H9 (cell line): ENCODE results near the gene SLCO3A1. TPM values are rescaled to one million over a fixed set of nuclear protein-coding genes. Genes with fewer than 3 reads are reported as not detected.
A peak's percentile ranks its signal among the peaks of the same experiment; 100 is the strongest.

ENCODE experiments used
- DNase-seq: peaks from one replicate; pipeline ENCODE4 v3.0.0-alpha.2; 2017
- H2AFZ ChIP-seq: one replicate; pipeline ENCODE4 v1.6.1; 2013; ENCODE audit warnings: mild to moderate bottlenecking, low read length, control low read depth, moderate library complexity
- H2AK5ac ChIP-seq: 2 replicates; pipeline ENCODE4 v1.6.1; 2013; ENCODE audit warnings: low read length, control low read depth, mixed read lengths; ENCODE audit not compliant: insufficient read length
- H2BK120ac ChIP-seq: one replicate; pipeline ENCODE4 v1.6.1; 2013; ENCODE audit warnings: low read depth, mild to moderate bottlenecking, low read length, control low read depth, inconsistent platforms; ENCODE audit not compliant: poor library complexity, severe bottlenecking
- H2BK12ac ChIP-seq: 2 replicates; pipeline ENCODE4 v1.6.1; 2013; ENCODE audit warnings: low read length, control low read depth, mixed read lengths, low read depth; ENCODE audit not compliant: insufficient read length
- H2BK15ac ChIP-seq: 2 replicates; pipeline ENCODE4 v1.6.1; 2013; ENCODE audit warnings: low read depth, low read length, control low read depth
- H2BK20ac ChIP-seq: one replicate; pipeline ENCODE4 v1.6.1; 2013; ENCODE audit warnings: low read depth, mild to moderate bottlenecking, low read length, control low read depth, inconsistent platforms; ENCODE audit not compliant: poor library complexity, severe bottlenecking
- H2BK5ac ChIP-seq: 2 replicates; pipeline ENCODE4 v1.6.1; 2013; ENCODE audit warnings: low read length, control low read depth, mixed read lengths; ENCODE audit not compliant: insufficient read length
- H3K14ac ChIP-seq: 2 replicates; pipeline ENCODE4 v1.6.1; 2013; ENCODE audit warnings: low read length, control low read depth; ENCODE audit not compliant: insufficient read depth
- H3K18ac ChIP-seq: 2 replicates; pipeline ENCODE4 v1.6.1; 2013; ENCODE audit warnings: low read depth, mild to moderate bottlenecking, mixed read lengths, low read length, control low read depth; ENCODE audit not compliant: insufficient read length
- H3K23ac ChIP-seq: 2 replicates; pipeline ENCODE4 v1.6.1; 2013; ENCODE audit warnings: low read length, control low read depth, mixed read lengths, low read depth; ENCODE audit not compliant: insufficient read length
- H3K23me2 ChIP-seq: 2 replicates; pipeline ENCODE4 v1.6.1; 2013; ENCODE audit warnings: low read depth, mild to moderate bottlenecking, mixed read lengths, low read length, control low read depth; ENCODE audit not compliant: insufficient read length, poor library complexity, severe bottlenecking
- H3K27ac ChIP-seq: 2 replicates; pipeline ENCODE4 v1.5.1; 2013; ENCODE audit warnings: low read length, control low read depth, mixed read lengths, low read depth; ENCODE audit not compliant: insufficient read length
- H3K27me3 ChIP-seq: 2 replicates; pipeline ENCODE4 v1.6.1; 2013; ENCODE audit warnings: low read length, control low read depth, inconsistent platforms; ENCODE audit not compliant: insufficient read depth
- H3K4ac ChIP-seq: 2 replicates; pipeline ENCODE4 v1.6.1; 2013; ENCODE audit warnings: low read depth, mild to moderate bottlenecking, control low read depth, inconsistent platforms, low read length, moderate library complexity
- H3K4me1 ChIP-seq: 2 replicates; pipeline ENCODE4 v1.6.1; 2013; ENCODE audit warnings: low read length, control low read depth, inconsistent platforms; ENCODE audit not compliant: insufficient read depth
- H3K4me2 ChIP-seq: 2 replicates; pipeline ENCODE4 v1.6.1; 2013; ENCODE audit warnings: low read length, control low read depth, mixed read lengths; ENCODE audit not compliant: insufficient read length, insufficient read depth
- H3K56ac ChIP-seq: 2 replicates; pipeline ENCODE4 v1.6.1; 2013; ENCODE audit warnings: low read depth, mild to moderate bottlenecking, mixed read lengths, low read length, control low read depth; ENCODE audit not compliant: insufficient read length
- H3K79me1 ChIP-seq: 2 replicates; pipeline ENCODE4 v1.6.1; 2013; ENCODE audit warnings: low read depth, mild to moderate bottlenecking, moderate library complexity, low read length, control low read depth, inconsistent platforms; ENCODE audit not compliant: insufficient read depth, poor library complexity, severe bottlenecking
- H3K79me2 ChIP-seq: 2 replicates; pipeline ENCODE4 v1.6.1; 2013; ENCODE audit warnings: low read length, control low read depth, inconsistent platforms; ENCODE audit not compliant: insufficient read depth
- H3K9ac ChIP-seq: 2 replicates; pipeline ENCODE4 v1.6.1; 2013; ENCODE audit warnings: low read length, control low read depth, mixed read lengths; ENCODE audit not compliant: insufficient read length; ENCODE audit errors: extremely low read depth
- H3K9me3 ChIP-seq: one replicate; pipeline ENCODE4 v1.6.1; 2013; ENCODE audit warnings: low read depth, low read length, inconsistent platforms; ENCODE audit not compliant: control insufficient read depth
- H3T11ph ChIP-seq: one replicate; pipeline ENCODE4 v1.6.1; 2013; ENCODE audit warnings: mild to moderate bottlenecking, low read length, control low read depth, inconsistent platforms
- H4K20me1 ChIP-seq: one replicate; pipeline ENCODE4 v1.6.1; 2013; ENCODE audit not compliant: control insufficient read depth, insufficient read length, insufficient read depth
- H4K5ac ChIP-seq: 2 replicates; pipeline ENCODE4 v1.6.1; 2013; ENCODE audit warnings: low read depth, mild to moderate bottlenecking, mixed read lengths, low read length, control low read depth; ENCODE audit not compliant: insufficient read length
- H4K8ac ChIP-seq: replicated peaks from 2 replicates; pipeline ENCODE4 v1.6.1; 2013; ENCODE audit warnings: low read length, control low read depth, mixed read lengths, low read depth; ENCODE audit not compliant: insufficient read length
- H4K91ac ChIP-seq: 2 replicates; pipeline ENCODE4 v1.6.1; 2013; ENCODE audit warnings: low read depth, mild to moderate bottlenecking, moderate library complexity, mixed read lengths, low read length, control low read depth; ENCODE audit not compliant: insufficient read length
- H3K27ac Mint-ChIP-seq, 3 experiments: 2 replicates in 2 of 3; 3 replicates in 1 of 3; pipeline ENCODE4 v1.8.0; 2020 to 2021; ENCODE audit warnings: mixed read lengths in 3 of 3, mild to moderate bottlenecking in 1 of 3, moderate library complexity in 1 of 3
- H3K27me3 Mint-ChIP-seq: 2 replicates; pipeline ENCODE4 v1.8.0; 2021; ENCODE audit warnings: low read depth, mild to moderate bottlenecking, moderate library complexity, mixed read lengths
- H3K36me3 Mint-ChIP-seq, 3 experiments: 2 replicates in 2 of 3; 3 replicates in 1 of 3; pipeline ENCODE4 v1.8.0; 2020 to 2021; ENCODE audit warnings: low read depth in 3 of 3, mixed read lengths in 3 of 3; ENCODE audit not compliant: insufficient read depth in 1 of 3
- H3K4me1 Mint-ChIP-seq, 2 experiments: 2 replicates each; pipeline ENCODE4 v1.8.0; 2020; ENCODE audit warnings: mixed read lengths in 2 of 2
- H3K4me3 Mint-ChIP-seq, 2 experiments: 2 replicates in 1 of 2; 3 replicates in 1 of 2; pipeline ENCODE4 v1.8.0; 2020 to 2021; ENCODE audit warnings: mild to moderate bottlenecking in 2 of 2, mixed read lengths in 2 of 2, moderate library complexity in 1 of 2
- H3K9me3 Mint-ChIP-seq, 2 experiments: 2 replicates in 1 of 2; 3 replicates in 1 of 2; pipeline ENCODE4 v1.8.0; 2020; ENCODE audit warnings: mild to moderate bottlenecking in 2 of 2, mixed read lengths in 2 of 2, moderate library complexity in 1 of 2
- WGBS: extraction: QIAGEN DNeasy Blood & Tissue Kit; methylation state at CpG from one replicate; pipeline ENCODE4 v1.1.7; 2013; ENCODE audit warnings: missing lambda C conversion rate, low lambda C conversion rate, mixed read lengths; ENCODE audit not compliant: insufficient read length; ENCODE audit errors: extremely low coverage; 5-methylcytosine and 5-hydroxymethylcytosine counted together
- total RNA-seq: library from RNA; stranded (reverse); gene quantifications from 2 replicates; pipeline ENCODE4 v1.2.1, GENCODE V29; 2021
- TF ChIP-seq, protein P1 (sequence below): fragments of 200-600 bp; sonication (generic); conservative IDR thresholded peaks from 3 replicates; pipeline ENCODE4 v1.8.0; 2021; ENCODE audit warnings: antibody characterized with exemption, mild to moderate bottlenecking

The SLCO3A1 gene
- total RNA-seq, 1 experiment from 2014 or later = 9.4 TPM

- H3K4me3 Mint-ChIP-seq = no peak overlapping the region
- H3K4me1 ChIP-seq = no peaks in the 10 kb centered on the region; the same call in 1 of the 2 replicates
- H3K27ac ChIP-seq = no peak overlapping the region
These were observed 252.1 kb downstream of the SLCO3A1 start for GRCh38 chr15:92105611-92106010.

More at GRCh38 chr15:92105611-92106010, 252.1 kb downstream of the SLCO3A1 start:
- peak overlapping the region in 1 of 3 experiments; percentile 41; a peak in 1 of 7 replicates for H3K27ac Mint-ChIP-seq
- Histone ChIP-seq H3K23ac (no peak overlapping the region), H2BK120ac (no peak overlapping the region), H3K9me3 (no peaks in the 10 kb centered on the region), H2BK12ac (no peak overlapping the region), H4K20me1 (no peaks in the 10 kb centered on the region), H4K8ac (no peak overlapping the region), H2AFZ (no peak overlapping the region), H3K23me2 (no peaks in the 10 kb centered on the region), H2BK15ac (no peak overlapping the region), H3K18ac (no peak overlapping the region), H3T11ph (no peak overlapping the region), H4K5ac (no peak overlapping the region), H3K4ac (no peak overlapping the region), H3K56ac (no peak overlapping the region), H2BK20ac (no peak overlapping the region), H3K4me2 (no peak overlapping the region), H3K79me1 (no peaks in the 10 kb centered on the region), H3K14ac (no peak overlapping the region), H4K91ac (no peak overlapping the region), H3K27me3 (no peaks in the 10 kb centered on the region), H2AK5ac (no peak overlapping the region), H2BK5ac (no peak overlapping the region), H3K9ac (no peak overlapping the region), H3K79me2 (no peaks in the 10 kb centered on the region)
- peaks cover 42 to 46% of the 10 kb centered on the region in 2 experiments for H3K4me1 Mint-ChIP-seq
- no peaks in the 10 kb centered on the region; a peak in 2 of 5 replicates for H3K9me3 Mint-ChIP-seq
- TF ChIP-seq, protein P1, sequence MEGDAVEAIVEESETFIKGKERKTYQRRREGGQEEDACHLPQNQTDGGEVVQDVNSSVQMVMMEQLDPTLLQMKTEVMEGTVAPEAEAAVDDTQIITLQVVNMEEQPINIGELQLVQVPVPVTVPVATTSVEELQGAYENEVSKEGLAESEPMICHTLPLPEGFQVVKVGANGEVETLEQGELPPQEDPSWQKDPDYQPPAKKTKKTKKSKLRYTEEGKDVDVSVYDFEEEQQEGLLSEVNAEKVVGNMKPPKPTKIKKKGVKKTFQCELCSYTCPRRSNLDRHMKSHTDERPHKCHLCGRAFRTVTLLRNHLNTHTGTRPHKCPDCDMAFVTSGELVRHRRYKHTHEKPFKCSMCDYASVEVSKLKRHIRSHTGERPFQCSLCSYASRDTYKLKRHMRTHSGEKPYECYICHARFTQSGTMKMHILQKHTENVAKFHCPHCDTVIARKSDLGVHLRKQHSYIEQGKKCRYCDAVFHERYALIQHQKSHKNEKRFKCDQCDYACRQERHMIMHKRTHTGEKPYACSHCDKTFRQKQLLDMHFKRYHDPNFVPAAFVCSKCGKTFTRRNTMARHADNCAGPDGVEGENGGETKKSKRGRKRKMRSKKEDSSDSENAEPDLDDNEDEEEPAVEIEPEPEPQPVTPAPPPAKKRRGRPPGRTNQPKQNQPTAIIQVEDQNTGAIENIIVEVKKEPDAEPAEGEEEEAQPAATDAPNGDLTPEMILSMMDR = no peak
- WGBS = no CpG with 5 or more reads among the region's 10 CpGs
- H3K36me3 Mint-ChIP-seq = peaks cover 0 to 10% (median 0%) of the 10 kb centered on the region in 3 experiments; a peak in 2 of 7 replicates
- peaks cover 8% of the 10 kb centered on the region for H3K27me3 Mint-ChIP-seq
- DNase-seq = no peak
